Epithelial cell of proximal tubule (primary cell): ENCODE measurements around the gene BRD7. TPM values are rescaled to one million over a fixed set of nuclear protein-coding genes. Genes with fewer than 3 reads are reported as not detected.

Experiments used
- DNase-seq: peaks from one replicate; pipeline ENCODE4 v3.0.0-alpha.2; 2011; ENCODE audit warnings: low read depth
- H3K4me3 ChIP-seq: 2 replicates; pipeline ENCODE4 v1.5.1; 2011; ENCODE audit warnings: low read depth, mild to moderate bottlenecking, low read length
- total RNA-seq: library from RNA; depleted of rRNA; stranded (reverse); fragments of >200 nt; gene quantifications from 2 replicates; pipeline ENCODE4 v1.2.3, GENCODE V29; 2015
- TF ChIP-seq, protein P1 (sequence below): conservative IDR thresholded peaks from 2 replicates; pipeline ENCODE4 v1.5.1; 2012; ENCODE audit warnings: low read depth, mild to moderate bottlenecking, low read length

BRD7 gene
- total RNA-seq, 1 donor from 2014 or later: 61.1 TPM

DNA sequence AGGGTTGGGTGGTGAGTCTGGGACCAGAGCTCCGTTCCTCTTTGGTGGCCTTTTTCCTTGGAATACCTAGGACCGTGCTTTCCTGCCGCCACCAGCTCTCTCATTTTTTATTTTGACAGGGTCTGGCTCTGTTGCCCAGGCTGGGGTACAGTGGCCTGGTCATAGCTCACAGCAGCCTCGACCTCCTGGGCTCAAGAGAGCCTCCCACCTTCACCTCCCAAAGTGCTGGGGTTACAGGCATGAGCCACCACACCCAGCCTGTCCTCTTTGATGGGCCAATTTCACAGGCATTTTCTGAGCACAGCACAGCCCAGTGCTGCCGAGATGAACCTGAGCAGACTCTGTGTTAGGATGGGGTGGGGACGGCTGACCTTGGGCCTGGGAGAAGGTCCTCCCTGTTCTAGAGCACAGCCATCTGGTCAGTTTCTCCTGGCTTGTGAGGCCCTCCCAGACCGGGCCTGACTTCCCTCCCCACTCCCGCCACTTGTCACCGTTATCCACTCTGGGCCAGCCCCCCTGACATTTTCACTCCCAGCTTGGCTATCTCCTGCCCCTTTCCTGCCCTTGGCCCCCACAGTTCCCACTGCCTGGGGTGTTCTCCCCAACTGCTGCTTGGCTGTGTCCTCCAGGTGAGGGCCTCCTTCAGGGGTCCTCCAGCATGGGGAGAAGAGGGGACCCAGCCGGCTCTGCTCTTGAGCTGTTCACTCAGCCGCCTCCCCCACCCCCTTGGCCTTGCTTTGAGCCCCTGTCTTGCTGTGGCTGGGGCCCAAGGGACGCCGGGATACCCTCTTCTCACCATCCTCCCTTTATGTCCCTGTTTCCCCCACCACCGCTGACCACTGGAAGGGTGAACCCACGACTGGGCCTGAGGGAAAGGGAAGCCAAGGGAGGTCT lies 97.4 kb downstream of the BRD7 start:
- TF ChIP-seq, protein P1, sequence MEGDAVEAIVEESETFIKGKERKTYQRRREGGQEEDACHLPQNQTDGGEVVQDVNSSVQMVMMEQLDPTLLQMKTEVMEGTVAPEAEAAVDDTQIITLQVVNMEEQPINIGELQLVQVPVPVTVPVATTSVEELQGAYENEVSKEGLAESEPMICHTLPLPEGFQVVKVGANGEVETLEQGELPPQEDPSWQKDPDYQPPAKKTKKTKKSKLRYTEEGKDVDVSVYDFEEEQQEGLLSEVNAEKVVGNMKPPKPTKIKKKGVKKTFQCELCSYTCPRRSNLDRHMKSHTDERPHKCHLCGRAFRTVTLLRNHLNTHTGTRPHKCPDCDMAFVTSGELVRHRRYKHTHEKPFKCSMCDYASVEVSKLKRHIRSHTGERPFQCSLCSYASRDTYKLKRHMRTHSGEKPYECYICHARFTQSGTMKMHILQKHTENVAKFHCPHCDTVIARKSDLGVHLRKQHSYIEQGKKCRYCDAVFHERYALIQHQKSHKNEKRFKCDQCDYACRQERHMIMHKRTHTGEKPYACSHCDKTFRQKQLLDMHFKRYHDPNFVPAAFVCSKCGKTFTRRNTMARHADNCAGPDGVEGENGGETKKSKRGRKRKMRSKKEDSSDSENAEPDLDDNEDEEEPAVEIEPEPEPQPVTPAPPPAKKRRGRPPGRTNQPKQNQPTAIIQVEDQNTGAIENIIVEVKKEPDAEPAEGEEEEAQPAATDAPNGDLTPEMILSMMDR: no peak
- no peak for DNase-seq
- H3K4me3 ChIP-seq: no peak overlapping the region

DNA sequence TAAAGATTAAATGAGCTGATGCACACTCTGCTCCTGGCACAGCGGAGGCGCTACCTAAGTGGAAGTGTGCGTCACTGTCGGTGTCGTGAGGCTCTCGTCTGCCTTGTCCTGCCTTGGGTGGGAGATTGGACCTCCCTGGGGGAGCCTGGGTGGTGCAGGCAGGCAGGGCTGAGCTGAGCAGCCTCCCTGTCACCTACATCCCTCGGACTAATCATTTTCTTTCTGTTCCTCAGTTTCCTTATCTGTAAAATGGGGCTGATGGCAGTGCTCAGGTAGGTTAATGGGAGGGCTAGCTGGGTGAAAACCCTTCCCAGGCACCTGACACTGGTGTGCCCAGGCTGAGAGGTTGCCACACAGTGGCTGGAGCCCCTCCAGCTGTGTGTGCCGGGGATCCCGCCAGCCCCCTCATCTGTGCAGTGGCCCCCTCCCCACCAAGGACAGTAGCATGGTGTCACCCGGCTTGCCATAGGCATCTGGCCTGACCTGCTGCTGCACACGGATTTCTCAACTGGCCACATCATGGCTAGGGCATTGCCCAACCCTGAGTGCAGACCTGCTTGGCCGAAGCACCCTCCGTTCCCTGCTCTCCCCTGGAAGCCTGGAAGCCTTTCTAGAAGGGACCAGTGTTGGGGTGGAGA lies 98.2 kb downstream of the BRD7 start:
- TF ChIP-seq, protein P1: no peak
- DNase-seq: no peak
- H3K4me3 ChIP-seq: no peak overlapping the region

DNA sequence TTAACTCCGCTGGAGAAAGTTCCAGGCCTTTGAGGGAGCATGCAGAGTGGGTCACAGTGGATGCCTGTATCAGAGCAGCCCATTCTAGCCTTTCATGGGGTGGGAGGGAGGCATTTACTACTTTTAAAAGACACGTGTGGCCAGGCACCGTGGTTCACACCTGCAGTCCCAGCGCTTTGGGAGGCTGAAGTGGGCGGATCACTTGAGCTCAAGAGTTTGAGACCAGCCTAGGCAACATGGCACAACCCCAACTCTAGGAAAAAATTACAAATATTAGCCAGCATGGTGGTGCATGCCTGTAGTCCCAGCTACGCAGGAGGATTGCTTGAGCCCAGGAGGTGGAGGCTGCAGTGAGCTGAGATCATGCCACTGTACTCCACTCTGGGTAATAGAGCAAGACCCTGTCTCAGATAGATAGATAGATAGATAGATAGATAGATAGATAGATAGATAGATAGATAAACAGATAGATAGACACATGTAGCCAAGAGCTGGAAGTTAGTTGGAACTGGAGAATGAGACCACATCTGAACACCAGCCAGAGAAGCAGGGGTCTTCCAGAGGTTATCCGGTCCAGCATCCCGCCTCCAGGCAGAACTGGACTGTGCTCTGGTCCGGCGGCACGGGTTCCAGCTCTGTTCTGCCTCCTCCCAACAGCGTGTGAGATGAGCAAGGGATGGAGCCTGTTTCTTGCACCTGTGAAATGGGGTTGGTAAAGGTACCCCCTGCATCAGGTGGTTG lies 98.8 kb downstream of the BRD7 start:
- no peak for DNase-seq
- no peak overlapping the region for H3K4me3 ChIP-seq
- TF ChIP-seq, protein P1: no peak

DNA sequence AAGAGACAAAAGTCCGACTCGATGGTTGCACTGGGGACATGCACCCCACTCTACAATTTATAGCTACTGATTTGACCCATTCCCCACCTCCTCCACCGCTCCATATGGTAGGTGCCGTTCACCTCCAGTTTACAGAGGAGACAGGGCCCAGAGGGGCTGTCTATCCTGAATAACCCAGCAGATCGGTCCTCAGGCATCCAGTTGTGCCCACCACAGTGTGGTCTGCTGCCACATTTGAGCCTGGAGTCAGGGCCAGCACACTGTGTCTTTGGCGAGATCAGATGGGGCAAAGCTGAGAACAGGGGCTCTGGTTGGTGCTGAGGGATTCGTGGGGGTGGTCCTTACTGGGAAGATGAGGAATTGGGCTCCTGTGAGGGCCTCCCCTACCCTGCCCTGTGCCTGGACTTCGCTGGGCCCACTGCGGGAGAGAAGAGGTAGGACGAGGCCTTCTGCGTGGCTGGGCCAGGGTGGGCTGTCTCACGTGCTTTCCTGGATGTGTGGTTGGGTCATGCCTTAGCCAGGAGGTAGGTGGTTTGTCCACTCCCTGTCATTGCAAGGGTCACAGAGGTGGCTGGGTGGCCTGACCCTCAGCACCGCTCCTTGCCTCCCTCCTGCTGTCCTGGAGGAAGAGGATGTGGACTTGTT lies 99.6 kb downstream of the BRD7 start:
- TF ChIP-seq, protein P1: no peak
- DNase-seq: no peak
- H3K4me3 ChIP-seq: no peak overlapping the region

DNA sequence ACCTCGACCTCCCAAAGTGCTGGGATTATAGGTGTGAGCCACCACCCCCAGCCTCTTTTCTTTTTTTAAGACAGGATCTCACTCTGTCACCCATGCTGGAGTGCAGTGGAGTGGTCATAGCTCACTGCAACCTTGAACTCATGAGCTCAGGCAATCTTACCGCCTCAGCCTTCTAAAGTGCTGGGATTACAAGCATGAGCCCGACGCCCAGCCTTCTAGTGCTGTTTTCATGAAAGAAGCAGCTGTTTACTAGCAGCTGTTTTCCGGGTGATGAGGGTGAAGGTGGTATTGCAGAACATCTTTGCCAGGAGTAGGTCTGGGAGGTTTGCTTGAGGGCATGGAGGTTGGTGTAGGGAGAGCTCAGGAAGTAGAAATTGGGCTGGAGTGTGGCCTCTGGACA lies 100.4 kb downstream of the BRD7 start:
- DNase-seq: no peak
- TF ChIP-seq, protein P1: no peak
- H3K4me3 ChIP-seq: no peak overlapping the region

DNA sequence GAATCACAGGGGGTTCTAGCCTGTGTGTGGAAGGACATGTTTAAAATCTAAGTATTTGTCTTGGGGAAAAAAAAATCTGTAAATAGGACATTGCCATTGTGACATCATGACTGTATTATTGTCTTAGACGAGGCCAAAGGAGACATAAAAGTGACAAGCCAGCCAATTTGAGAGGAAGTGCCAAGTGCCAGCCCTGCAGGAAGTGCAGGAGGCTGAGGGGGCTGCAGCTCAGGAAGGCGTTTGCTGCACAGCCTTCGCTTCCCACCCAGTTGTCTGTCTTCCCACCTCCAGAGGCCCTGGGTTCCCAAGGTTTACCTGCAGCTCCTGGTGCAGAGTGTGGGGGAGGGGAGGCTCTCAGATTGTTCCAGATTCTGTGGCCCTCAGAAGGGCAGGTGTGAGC lies 101.1 kb downstream of the BRD7 start:
- TF ChIP-seq, protein P1: no peak
- no peak overlapping the region for H3K4me3 ChIP-seq
- DNase-seq: no peak
